Activated naive CD8-positive, alpha-beta T cell treated with anti-CD3 and anti-CD28 coated beads for 36 hours (primary cell): ENCODE results near the gene CDC42EP1. TPM values are rescaled to one million over a fixed set of nuclear protein-coding genes. Genes with fewer than 3 reads are reported as not detected.
A peak's percentile ranks its signal among the peaks of the same experiment; 100 is the strongest.
"Not testable (repeated sequence)": the region's sequence is repeated elsewhere in the genome, so short reads cannot be mapped to it uniquely, and the experiment has no call there.

Source experiments
- DNase-seq: peaks from one replicate; pipeline ENCODE4 v3.0.0; 2021
- H3K27ac Mint-ChIP-seq: one replicate; pipeline ENCODE4 v1.8.0; 2022; ENCODE audit warnings: mild to moderate bottlenecking, moderate library complexity, mixed read lengths
- H3K27me3 Mint-ChIP-seq: one replicate; pipeline ENCODE4 v1.8.0; 2022; ENCODE audit warnings: mild to moderate bottlenecking, mixed read lengths
- H3K36me3 Mint-ChIP-seq: one replicate; pipeline ENCODE4 v1.8.0; 2021; ENCODE audit warnings: mild to moderate bottlenecking, mixed read lengths
- H3K4me1 Mint-ChIP-seq: one replicate; pipeline ENCODE4 v1.8.0; 2021; ENCODE audit warnings: mixed read lengths
- H3K4me3 Mint-ChIP-seq: one replicate; pipeline ENCODE4 v1.8.0; 2022; ENCODE audit warnings: mild to moderate bottlenecking, moderate library complexity, mixed read lengths
- H3K9me3 Mint-ChIP-seq: one replicate; pipeline ENCODE4 v1.8.0; 2022; ENCODE audit warnings: mixed read lengths
- total RNA-seq, 2 experiments: library from RNA; stranded (reverse); gene quantifications; one replicate each; pipeline ENCODE4 v1.2.3, GENCODE V29; 2021

Gene CDC42EP1
- total RNA-seq, 2 experiments from 2014 or later = 0.25 to 0.32 TPM

DNA sequence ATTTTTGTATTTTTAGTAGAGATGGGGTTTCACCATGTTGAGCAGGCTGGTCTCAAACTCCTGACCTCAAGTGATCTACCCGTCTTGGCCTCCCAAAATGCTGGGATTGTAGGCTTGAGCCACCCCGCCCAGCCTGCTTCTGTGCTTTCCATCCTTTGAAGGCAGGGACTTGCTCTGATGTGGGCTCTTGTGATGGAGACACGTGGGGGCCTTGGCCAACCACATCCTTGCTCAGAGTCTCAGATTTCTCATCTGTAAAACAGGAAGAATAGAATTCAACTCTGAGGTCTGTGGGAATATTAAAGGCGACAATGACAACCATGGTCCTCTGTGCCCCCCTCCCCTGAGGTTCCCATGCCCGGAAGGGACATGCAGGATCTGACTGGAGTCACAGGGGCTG, 44.6 kb downstream of the CDC42EP1 start:
- Mint-ChIP-seq H3K36me3 (peaks cover 6% of the 10 kb centered on the region), H3K4me3 (peak overlapping the region; percentile 4), H3K27me3 (no peaks in the 10 kb centered on the region), H3K9me3 (no peaks in the 10 kb centered on the region), H3K4me1 (peaks cover 39% of the 10 kb centered on the region), H3K27ac (no peak overlapping the region)
- DNase-seq = peak; percentile 50

DNA sequence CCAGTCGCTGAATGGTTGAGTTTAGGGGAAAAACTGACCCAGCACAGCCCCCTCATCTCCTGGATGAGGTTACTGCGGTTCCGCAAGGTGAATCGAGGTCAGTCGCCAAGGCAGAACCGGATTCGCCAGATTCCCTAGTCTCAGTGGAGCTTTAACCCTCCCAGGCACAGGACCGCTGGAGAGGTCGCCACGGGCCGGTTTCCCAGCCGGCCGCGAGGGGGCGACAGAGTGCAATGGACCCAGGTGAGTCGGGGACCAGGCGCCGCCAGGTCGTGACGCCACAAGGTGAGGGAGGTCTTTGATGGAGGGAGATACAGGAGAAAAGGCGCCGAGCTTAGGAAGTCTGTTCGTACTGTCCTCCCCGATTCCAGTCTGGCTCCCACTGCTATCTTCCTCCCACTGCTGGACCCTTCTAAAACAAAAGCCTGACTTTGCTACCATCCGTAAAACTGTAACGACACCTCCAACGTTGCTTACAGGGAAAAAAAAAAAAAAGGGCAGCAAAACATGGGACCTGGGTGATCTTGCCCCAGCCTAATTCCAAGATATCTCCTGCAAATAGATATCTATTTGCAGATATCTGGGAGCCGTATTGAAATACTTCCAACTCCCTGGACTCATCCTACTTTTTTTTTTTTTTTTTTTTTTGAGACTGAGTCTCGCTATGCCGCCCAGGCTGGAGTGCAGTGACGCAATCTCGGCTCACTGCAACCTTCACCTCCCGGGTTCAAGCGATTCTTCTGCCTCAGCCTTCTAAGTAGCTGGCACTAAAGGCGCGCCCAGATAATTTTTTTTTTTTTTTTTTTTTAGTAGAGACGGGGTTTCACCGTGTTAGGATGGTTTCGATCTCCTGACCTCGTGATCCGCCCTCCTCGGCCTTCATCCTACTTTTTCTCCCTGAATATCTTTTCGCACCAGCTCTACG, 47.0 kb downstream of the CDC42EP1 start:
- peak; percentile 90 for DNase-seq
- Mint-ChIP-seq H3K27me3 (no peaks in the 10 kb centered on the region), H3K36me3 (peaks cover 6% of the 10 kb centered on the region), H3K27ac (peak overlapping the region; percentile 94), H3K4me1 (peaks cover 41% of the 10 kb centered on the region), H3K4me3 (peak overlapping the region; percentile 81), H3K9me3 (no peaks in the 10 kb centered on the region)

GRCh38 chr22:37607935-37608476, 47.7 kb downstream of the CDC42EP1 start:
- no peaks in the 10 kb centered on the region for H3K27me3 Mint-ChIP-seq
- H3K36me3 Mint-ChIP-seq = peaks cover 6% of the 10 kb centered on the region
- H3K27ac Mint-ChIP-seq = peak overlapping the region; percentile 94
- H3K4me1 Mint-ChIP-seq = peaks cover 41% of the 10 kb centered on the region
- no peak for DNase-seq
- peak overlapping the region; percentile 81 for H3K4me3 Mint-ChIP-seq
- H3K9me3 Mint-ChIP-seq = no peaks in the 10 kb centered on the region

DNA sequence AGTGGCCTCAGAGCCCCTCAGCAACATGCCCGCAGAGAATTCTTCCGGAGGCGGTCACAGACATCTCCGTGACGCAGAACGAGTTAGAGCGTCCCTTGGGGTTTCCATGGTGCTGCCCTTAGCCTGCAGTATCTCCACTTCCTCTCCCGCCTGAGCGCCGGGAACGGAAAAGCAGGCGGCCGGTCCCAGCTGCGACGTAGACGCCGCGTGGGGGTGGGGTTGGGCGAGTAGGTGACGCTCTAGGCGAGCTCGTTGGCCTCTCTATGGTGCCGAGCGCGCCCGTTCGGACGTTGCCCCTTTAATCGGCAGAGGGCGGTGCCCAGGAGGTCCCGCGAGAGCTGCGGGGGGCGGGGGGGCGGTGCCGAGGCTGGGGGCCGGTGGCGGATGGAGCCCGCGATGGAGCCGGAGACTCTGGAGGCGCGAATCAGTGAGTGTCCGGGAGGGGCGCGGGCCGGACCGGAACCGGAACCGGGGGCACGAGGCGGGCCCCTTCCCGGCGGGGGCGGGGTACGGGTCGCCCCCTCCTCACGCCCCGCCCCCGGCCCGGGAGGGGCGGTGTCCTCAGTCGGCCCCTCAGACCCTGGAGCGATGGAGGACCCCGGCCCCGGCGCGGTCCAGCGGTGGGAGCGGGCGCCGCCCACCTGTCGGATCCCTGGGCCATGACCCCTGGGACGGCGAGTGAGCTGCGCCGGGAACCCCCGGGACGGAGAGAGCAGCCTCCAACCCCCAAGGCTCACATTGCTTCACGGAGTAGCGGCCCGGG, 48.4 kb downstream of the CDC42EP1 start, which contains the start of gene GGA1:
GGA1 (plus strand) TSS at position 358 of the 763 bp plus-strand sequence; CDS start at position 385, 27 bp downstream.
- Mint-ChIP-seq H3K9me3 (no peaks in the 10 kb centered on the region), H3K4me3 (peak within 1 kb of the TSS; percentile 93), H3K36me3 (peaks cover 7% of the 10 kb centered on the region), H3K27me3 (no peaks in the 10 kb centered on the region), H3K27ac (peak within 1 kb of the TSS; percentile 94), H3K4me1 (peaks cover 40% of the 10 kb centered on the region)
- DNase-seq = peak; percentile 98

DNA sequence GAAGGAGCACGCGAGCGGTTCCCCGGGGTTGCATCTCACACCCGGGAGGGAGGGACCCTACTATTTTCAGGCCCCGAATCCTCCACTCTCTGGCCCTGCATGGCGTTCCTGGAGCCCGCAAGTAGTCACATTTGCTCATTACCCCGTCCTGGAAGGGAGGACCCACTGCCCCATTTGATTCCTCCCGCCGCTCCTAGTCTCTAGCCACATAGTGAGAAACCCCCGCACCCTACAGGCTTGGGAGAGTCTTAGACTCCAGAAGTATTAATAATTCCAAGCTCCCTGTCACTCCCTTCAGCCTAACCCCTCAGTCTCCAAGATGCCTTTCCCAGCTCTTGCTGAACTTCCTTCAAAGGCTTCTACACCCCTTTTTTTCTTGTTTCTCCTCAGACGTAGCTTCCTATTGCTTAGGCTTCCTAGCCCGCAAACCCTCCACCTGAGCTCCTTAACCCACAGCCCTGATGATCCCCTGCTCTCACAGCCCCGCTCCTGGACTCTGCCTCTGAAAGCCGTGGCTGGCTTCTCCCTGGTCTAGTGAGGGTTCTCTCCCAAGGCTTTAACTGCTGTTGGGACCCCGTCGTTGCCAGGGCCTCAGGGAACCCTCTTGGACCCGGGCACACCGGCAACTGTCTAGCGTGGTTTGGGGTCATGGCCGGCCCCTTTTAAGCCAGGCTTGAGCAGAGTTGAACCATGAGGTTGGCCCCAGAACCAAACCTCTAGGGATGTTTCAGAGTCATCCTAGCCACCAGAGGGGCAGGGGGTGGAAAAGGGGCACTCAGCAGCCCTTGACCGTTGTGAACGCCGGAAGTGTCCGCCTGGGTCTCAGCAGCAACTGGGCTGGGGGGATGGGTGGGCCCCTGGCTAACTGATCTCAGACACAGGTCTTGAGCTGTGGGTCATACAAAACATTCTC, 49.2 kb downstream of the CDC42EP1 start:
- Mint-ChIP-seq H3K4me3 (peak overlapping the region; percentile 93), H3K27ac (peak overlapping the region; percentile 90), H3K27me3 (no peaks in the 10 kb centered on the region), H3K4me1 (peaks cover 35% of the 10 kb centered on the region), H3K36me3 (peaks cover 9% of the 10 kb centered on the region), H3K9me3 (no peaks in the 10 kb centered on the region)
- DNase-seq = no peak

- DNase-seq, H3K9me3 Mint-ChIP-seq, H3K27me3 Mint-ChIP-seq: not testable (repeated sequence)
- Mint-ChIP-seq H3K36me3 (peaks cover 13% of the 10 kb centered on the region), H3K27ac (peak overlapping the region; percentile 90), H3K4me1 (peaks cover 30% of the 10 kb centered on the region), H3K4me3 (peak overlapping the region; percentile 93)
Measured at GRCh38 chr22:37610153-37610475, 49.8 kb downstream of the CDC42EP1 start.

- H3K36me3 Mint-ChIP-seq = peaks cover 13% of the 10 kb centered on the region
- H3K4me3 Mint-ChIP-seq = peak overlapping the region; percentile 93
- no peak overlapping the region for H3K27ac Mint-ChIP-seq
- DNase-seq = no peak
- H3K27me3 Mint-ChIP-seq = no peaks in the 10 kb centered on the region
- H3K9me3 Mint-ChIP-seq = no peaks in the 10 kb centered on the region
- peaks cover 25% of the 10 kb centered on the region for H3K4me1 Mint-ChIP-seq
Measured at GRCh38 chr22:37610480-37611129, 50.3 kb downstream of the CDC42EP1 start.

DNA sequence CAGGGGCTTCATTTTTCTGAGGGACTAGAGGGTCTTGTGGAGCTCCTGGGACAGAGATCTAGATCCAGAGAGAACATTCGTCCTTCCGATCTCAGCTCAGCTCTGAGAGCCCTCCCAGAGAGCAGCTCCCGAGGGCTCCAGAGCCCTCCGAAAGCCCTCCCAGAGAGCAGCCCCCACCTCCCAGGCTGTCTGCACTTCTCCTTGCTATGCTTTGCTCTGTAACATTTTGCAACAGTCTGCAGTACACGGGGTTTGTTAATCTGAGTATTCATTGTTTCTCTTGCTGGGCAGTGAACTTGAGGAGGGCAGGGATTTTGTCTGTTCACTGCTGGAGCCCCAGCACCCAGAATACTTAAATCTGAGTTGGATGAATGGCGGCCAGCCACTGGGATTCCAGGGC, 50.9 kb downstream of the CDC42EP1 start:
- Mint-ChIP-seq H3K27ac (no peak overlapping the region), H3K9me3 (no peaks in the 10 kb centered on the region), H3K4me1 (peaks cover 19% of the 10 kb centered on the region), H3K4me3 (no peak overlapping the region), H3K36me3 (peaks cover 15% of the 10 kb centered on the region), H3K27me3 (no peaks in the 10 kb centered on the region)
- no peak for DNase-seq

- Mint-ChIP-seq H3K36me3 (peaks cover 12% of the 10 kb centered on the region), H3K4me3 (no peak overlapping the region), H3K9me3 (no peaks in the 10 kb centered on the region), H3K27me3 (no peaks in the 10 kb centered on the region), H3K27ac (no peak overlapping the region), H3K4me1 (no peaks in the 10 kb centered on the region)
- no peak for DNase-seq
Measured at GRCh38 chr22:37616201-37617083, 56.2 kb downstream of the CDC42EP1 start.

DNA sequence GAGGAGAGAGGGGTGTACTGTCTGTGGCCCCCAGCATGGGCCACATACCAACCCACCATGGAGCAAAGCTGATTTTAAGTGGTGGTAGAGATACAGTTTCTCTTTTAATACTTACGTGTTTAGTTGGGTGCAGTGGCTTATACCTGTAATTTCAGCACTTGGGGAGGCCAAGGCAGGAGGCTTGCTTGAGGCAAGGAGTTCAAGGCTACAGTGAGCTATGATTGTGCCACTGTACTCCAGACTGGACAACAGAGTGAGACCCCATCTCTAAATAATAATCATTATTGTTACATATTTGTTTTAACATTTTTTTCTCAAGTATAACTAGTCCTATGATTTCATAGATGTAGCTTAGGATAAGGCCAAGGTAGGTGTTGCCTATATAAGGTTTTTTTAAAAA, 57.2 kb downstream of the CDC42EP1 start:
- H3K36me3 Mint-ChIP-seq = peaks cover 14% of the 10 kb centered on the region

GRCh38 chr22:37618072-37618656, 57.9 kb downstream of the CDC42EP1 start:
- Mint-ChIP-seq H3K27ac (no peak overlapping the region), H3K9me3 (no peaks in the 10 kb centered on the region), H3K4me1 (peaks cover 2% of the 10 kb centered on the region), H3K27me3 (no peaks in the 10 kb centered on the region), H3K4me3 (no peak overlapping the region), H3K36me3 (peaks cover 16% of the 10 kb centered on the region)
- no peak for DNase-seq

More for the DNA sequence above, 57.2 kb downstream of the CDC42EP1 start:
- no peak for DNase-seq
- Mint-ChIP-seq H3K4me1 (no peaks in the 10 kb centered on the region), H3K4me3 (no peak overlapping the region), H3K27ac (no peak overlapping the region), H3K9me3 (no peaks in the 10 kb centered on the region), H3K27me3 (no peaks in the 10 kb centered on the region)

- Mint-ChIP-seq H3K9me3 (no peaks in the 10 kb centered on the region), H3K4me3 (no peak overlapping the region), H3K36me3 (peaks cover 15% of the 10 kb centered on the region), H3K27me3 (no peaks in the 10 kb centered on the region), H3K4me1 (peaks cover 3% of the 10 kb centered on the region), H3K27ac (no peak overlapping the region)
- DNase-seq = no peak
Measured at GRCh38 chr22:37618674-37619073, 58.4 kb downstream of the CDC42EP1 start.
